RWPE2 (cell line): Measurements from ENCODE around the gene CAMK2A.

Experiments
- ATAC-seq: fragments of 200-7000 bp; cut with Tn5 transposase; 3 replicates; pipeline ENCODE4 v1.9.1; 2021; ENCODE audit warnings: low read depth
- DNase-seq: peaks from one replicate; pipeline ENCODE4 v3.0.0-alpha.2; 2020; ENCODE audit warnings: low spot score
- H3K27ac ChIP-seq: fragments of 450-650 bp; 2 replicates; pipeline ENCODE4 v1.5.1; 2017; ENCODE audit warnings: mild to moderate bottlenecking; ENCODE audit not compliant: poor library complexity, severe bottlenecking
- H3K27me3 ChIP-seq: fragments of 250-450 bp; sonication (Bioruptor Pico); 2 replicates; pipeline ENCODE4 v1.5.1; 2021; ENCODE audit warnings: mild to moderate bottlenecking, moderate library complexity; ENCODE audit not compliant: insufficient read depth, poor library complexity, severe bottlenecking
- H3K36me3 ChIP-seq: fragments of 250-450 bp; sonication (Bioruptor Pico); 2 replicates; pipeline ENCODE4 v1.5.1; 2020; ENCODE audit warnings: low read depth, mild to moderate bottlenecking, moderate library complexity
- H3K4me1 ChIP-seq: fragments of 250-450 bp; sonication (Bioruptor Pico); 2 replicates; pipeline ENCODE4 v1.5.1; 2021; ENCODE audit warnings: mild to moderate bottlenecking, moderate library complexity; ENCODE audit not compliant: insufficient read depth, poor library complexity, severe bottlenecking
- H3K4me3 ChIP-seq: fragments of 250-450 bp; sonication (Bioruptor Pico); 2 replicates; pipeline ENCODE4 v1.5.1; 2021; ENCODE audit warnings: mild to moderate bottlenecking, moderate library complexity; ENCODE audit not compliant: severe bottlenecking
- H3K9me3 ChIP-seq: fragments of 250-450 bp; sonication (Bioruptor Pico); 2 replicates; pipeline ENCODE4 v1.5.1; 2021; ENCODE audit warnings: mild to moderate bottlenecking, moderate library complexity; ENCODE audit not compliant: severe bottlenecking
- CTCF ChIP-seq: fragments of 450-650 bp; IDR thresholded peaks from one replicate; pipeline ENCODE4 v1.5.1; 2017; ENCODE audit warnings: mild to moderate bottlenecking, moderate library complexity; ENCODE audit not compliant: poor library complexity, severe bottlenecking

CAMK2A gene

GRCh38 chr5:150243590-150243989 lies 46.0 kb downstream of the CAMK2A start:
- TF ChIP-seq CTCF: no peak
- Histone ChIP-seq H3K4me1 (no peaks in the 10 kb centered on the region), H3K27me3 (no peaks in the 10 kb centered on the region), H3K27ac (no peak overlapping the region), H3K36me3 (no peaks in the 10 kb centered on the region), H3K9me3 (no peaks in the 10 kb centered on the region), H3K4me3 (no peak overlapping the region)
- no peak for DNase-seq
- ATAC-seq: no peak

GRCh38 chr5:150242251-150242894 lies 47.2 kb downstream of the CAMK2A start:
- ATAC-seq: no peak
- Histone ChIP-seq H3K4me1 (no peaks in the 10 kb centered on the region), H3K36me3 (no peaks in the 10 kb centered on the region), H3K27me3 (no peaks in the 10 kb centered on the region), H3K4me3 (no peak overlapping the region), H3K9me3 (no peaks in the 10 kb centered on the region), H3K27ac (no peak overlapping the region)
- peak; percentile 53 for DNase-seq
- no peak for TF ChIP-seq CTCF

- no peak for TF ChIP-seq CTCF
Measured at GRCh38 chr5:150241298-150242160, 48.0 kb downstream of the CAMK2A start.

GRCh38 chr5:150239794-150240122 lies 49.8 kb downstream of the CAMK2A start:
- Histone ChIP-seq H3K4me1 (no peaks in the 10 kb centered on the region), H3K4me3 (no peak overlapping the region), H3K9me3 (no peaks in the 10 kb centered on the region), H3K36me3 (no peaks in the 10 kb centered on the region), H3K27me3 (no peaks in the 10 kb centered on the region), H3K27ac (no peak overlapping the region)
- ATAC-seq (no peak), DNase-seq (peak; percentile 61)
- TF ChIP-seq CTCF: no peak

More at GRCh38 chr5:150241298-150242160, 48.0 kb downstream of the CAMK2A start:
- Histone ChIP-seq H3K9me3 (no peaks in the 10 kb centered on the region), H3K4me1 (no peaks in the 10 kb centered on the region), H3K27ac (no peak overlapping the region), H3K4me3 (no peak overlapping the region), H3K27me3 (no peaks in the 10 kb centered on the region), H3K36me3 (no peaks in the 10 kb centered on the region)
- ATAC-seq (no peak), DNase-seq (peak; percentile 62)
